SU-DHL-6 (cell line): ENCODE data around the gene TMEM174.

Experiments
- H2AFZ ChIP-seq: fragments of 200-600 bp; sonication (generic); 2 replicates; pipeline ENCODE4 v1.6.1; 2014; ENCODE audit warnings: low read depth, mild to moderate bottlenecking, moderate library complexity, mixed read lengths, antibody characterized with exemption, low read length; ENCODE audit not compliant: severe bottlenecking
- H3F3A ChIP-seq: fragments of 200-600 bp; shearing (Covaris generic); 2 replicates; pipeline ENCODE4 v1.6.0; 2016; ENCODE audit warnings: antibody characterized with exemption, mild to moderate bottlenecking; ENCODE audit not compliant: insufficient read depth
- H3K27ac ChIP-seq: fragments of 200-600 bp; sonication (generic); 2 replicates; pipeline ENCODE4 v1.5.1; 2016; ENCODE audit warnings: low read depth, mild to moderate bottlenecking, low read length, moderate library complexity, mixed read lengths
- H3K27me3 ChIP-seq: fragments of 200-600 bp; sonication (generic), shearing (Covaris generic); 2 replicates; pipeline ENCODE4 v1.6.0; 2014; ENCODE audit warnings: mild to moderate bottlenecking, low read length
- H3K36me3 ChIP-seq: fragments of 200-600 bp; sonication (generic); 2 replicates; pipeline ENCODE4 v1.6.1; 2014; ENCODE audit warnings: mild to moderate bottlenecking, low read length, mixed read lengths
- H3K4me2 ChIP-seq: fragments of 300-600, 200-600 bp; shearing (Covaris generic), sonication (generic); 2 replicates; pipeline ENCODE4 v1.6.0; 2014; ENCODE audit warnings: low read length, low read depth, mild to moderate bottlenecking; ENCODE audit not compliant: poor library complexity, severe bottlenecking
- H3K4me3 ChIP-seq: fragments of 200-600 bp; sonication (generic); 2 replicates; pipeline ENCODE4 v1.5.1; 2014; ENCODE audit warnings: antibody characterized with exemption, low read length, mild to moderate bottlenecking, mixed read lengths; ENCODE audit not compliant: insufficient read depth, poor library complexity, severe bottlenecking
- H3K79me2 ChIP-seq: fragments of 200-600 bp; sonication (generic); 2 replicates; pipeline ENCODE4 v1.6.1; 2014; ENCODE audit warnings: mild to moderate bottlenecking, low read length, moderate library complexity; ENCODE audit not compliant: insufficient read depth
- H3K9ac ChIP-seq: fragments of 200-600 bp; sonication (generic); 2 replicates; pipeline ENCODE4 v1.7.0; 2014; ENCODE audit warnings: mild to moderate bottlenecking, low read length
- H3K9me2 ChIP-seq: fragments of 200-600 bp; sonication (generic); replicated peaks from 2 replicates; pipeline ENCODE4 v1.6.1; 2014; ENCODE audit warnings: low read length; ENCODE audit not compliant: insufficient read depth
- H3K9me3 ChIP-seq: fragments of 200-600 bp; sonication (generic); 2 replicates; pipeline ENCODE4 v1.6.1; 2014; ENCODE audit warnings: low read length, mixed read lengths; ENCODE audit not compliant: insufficient read depth
- H4K20me1 ChIP-seq: fragments of 200-600 bp; sonication (generic); 2 replicates; pipeline ENCODE4 v1.6.1; 2014; ENCODE audit warnings: low read depth, mild to moderate bottlenecking, antibody characterized with exemption, low read length, moderate library complexity, mixed read lengths
- CTCF ChIP-seq: fragments of 200-600 bp; sonication (generic); IDR thresholded peaks from one replicate; pipeline ENCODE4 v1.5.1; 2017; ENCODE audit warnings: antibody characterized with exemption, mild to moderate bottlenecking, low read length, moderate library complexity; ENCODE audit not compliant: insufficient read depth, poor library complexity, severe bottlenecking
- EZH2phosphoT487 ChIP-seq: fragments of 200-600 bp; sonication (generic), shearing (Covaris generic); conservative IDR thresholded peaks from 2 replicates; pipeline ENCODE4 v1.6.1; 2018; ENCODE audit warnings: mild to moderate bottlenecking, antibody characterized with exemption, low read length, moderate library complexity, mixed read lengths

The TMEM174 gene

GRCh38 chr5:73221726-73222125, 48.7 kb downstream of the TMEM174 start:
- Histone ChIP-seq H4K20me1 (0 out of 2 replicates have a peak, but pooled peaks cover 2% of the 10 kb centered on the region), H3K9me2 (no peaks in the 10 kb centered on the region), H3F3A (no peaks in the 10 kb centered on the region), H3K9ac (no peak overlapping the region), H3K4me3 (no peak overlapping the region), H2AFZ (no peak overlapping the region), H3K36me3 (no peaks in the 10 kb centered on the region), H3K79me2 (no peaks in the 10 kb centered on the region), H3K27ac (no peak overlapping the region), H3K4me2 (no peak overlapping the region), H3K27me3 (no peaks in the 10 kb centered on the region), H3K9me3 (no peaks in the 10 kb centered on the region)
- TF ChIP-seq EZH2phosphoT487 (no peak), CTCF (no peak)

- Histone ChIP-seq H4K20me1 (0 out of 2 replicates have a peak, but pooled peaks cover 2% of the 10 kb centered on the region), H3K4me3 (no peak overlapping the region), H3K36me3 (no peaks in the 10 kb centered on the region), H3F3A (no peaks in the 10 kb centered on the region), H2AFZ (no peak overlapping the region), H3K9me3 (no peaks in the 10 kb centered on the region), H3K9me2 (no peaks in the 10 kb centered on the region), H3K4me2 (no peak overlapping the region), H3K79me2 (no peaks in the 10 kb centered on the region), H3K27ac (no peak overlapping the region), H3K9ac (no peak overlapping the region), H3K27me3 (no peaks in the 10 kb centered on the region)
- TF ChIP-seq EZH2phosphoT487: no peak
- TF ChIP-seq CTCF: no peak
Measured at GRCh38 chr5:73222173-73222572, 49.2 kb downstream of the TMEM174 start.
